ENCODE measurements around the gene EEA1.

- TF ChIP-seq CTCF (IDR thresholded peaks at IDR 0.05; ENCODE audit: low read length) = no peak
- TF ChIP-seq EZH2 (IDR thresholded peaks at IDR 0.05; ENCODE audit: borderline replicate concordance, low read length) = no peak
These were observed 20.4 kb upstream of the EEA1 start for GRCh38 chr12:92949466-92949865.
